Measurements from ENCODE around the gene ZSWIM7. TPM values are rescaled to one million over a fixed set of nuclear protein-coding genes. Genes with fewer than 3 reads are reported as not detected.

Gene ZSWIM7, protein sequence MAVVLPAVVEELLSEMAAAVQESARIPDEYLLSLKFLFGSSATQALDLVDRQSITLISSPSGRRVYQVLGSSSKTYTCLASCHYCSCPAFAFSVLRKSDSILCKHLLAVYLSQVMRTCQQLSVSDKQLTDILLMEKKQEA
- polyA plus RNA-seq (2012; ENCODE audit: insufficient read depth, insufficient read length) = 65.5 TPM

- peak within 1 kb of the TSS; percentile 72 for H3K4me3 ChIP-seq (ENCODE audit: low read length)
These were observed at the start of gene ZSWIM7, which contains the start of gene TTC19 for GRCh38 chr17:15999141-15999973. Gene ZSWIM7 (minus strand): TSS chr17:15999704. CDS start chr17:15999594, 110 bp downstream. Gene TTC19 (plus strand): TSS chr17:15999824. CDS start chr17:15999849, 25 bp downstream.

DNA sequence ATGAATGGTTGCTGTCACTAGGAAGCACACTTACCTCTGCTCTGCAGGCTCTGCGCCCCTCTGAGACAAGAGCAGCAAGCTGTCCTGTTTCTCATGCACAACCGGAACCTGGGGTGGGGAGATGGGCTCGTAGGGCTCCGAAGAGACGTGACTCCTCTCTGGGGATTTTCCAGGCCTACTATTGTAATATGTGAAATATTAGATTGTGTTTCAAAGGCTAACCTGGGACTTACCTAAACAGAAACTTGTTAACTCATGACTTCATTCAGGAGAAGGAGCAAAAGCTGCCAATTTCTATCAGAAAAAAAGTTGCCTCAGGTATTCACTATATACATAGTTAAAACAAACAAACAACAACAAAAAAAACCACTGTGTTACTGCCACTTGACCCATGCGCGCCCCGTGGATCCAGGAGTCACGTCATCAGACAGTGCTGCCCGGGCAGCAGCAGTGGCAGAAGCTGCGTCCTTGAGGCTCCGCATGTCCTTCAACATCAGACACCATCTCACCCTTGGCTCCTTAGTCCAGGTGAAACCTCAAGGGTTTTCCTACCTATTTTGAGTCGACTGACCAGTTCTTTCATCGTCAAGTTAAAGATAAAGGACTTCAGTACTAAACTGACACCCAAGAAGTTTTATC, 49.4 kb upstream of the ZSWIM7 start:
- no peak overlapping the region for H3K4me3 ChIP-seq (ENCODE audit: low read length)
- DNase-seq (ENCODE audit: low read depth, low spot score) = no peak

More at GRCh38 chr17:15999141-15999973, at the start of gene ZSWIM7, which contains the start of gene TTC19:
- peak; percentile 92 for DNase-seq (ENCODE audit: low read depth, low spot score)

DNA sequence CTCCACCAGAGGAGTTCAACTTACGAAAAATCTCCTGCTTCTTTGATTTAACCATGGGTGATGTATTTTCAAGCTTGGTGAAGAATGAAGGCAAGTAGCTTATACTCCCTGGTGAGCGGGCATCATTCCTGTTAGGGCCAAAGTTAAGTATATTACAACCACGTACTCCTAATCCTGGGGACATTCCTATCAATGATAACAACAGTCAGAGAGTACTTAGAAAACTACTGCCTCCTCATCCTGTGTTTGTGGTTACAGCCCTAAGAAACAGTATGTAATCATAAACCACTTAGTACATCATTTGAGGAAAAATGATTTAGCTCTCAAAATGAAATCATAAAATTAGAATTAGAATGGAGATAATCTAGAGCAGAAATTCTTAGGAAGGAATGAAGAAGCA, 47.5 kb upstream of the ZSWIM7 start:
- H3K4me3 ChIP-seq (ENCODE audit: low read length) = no peak overlapping the region
- no peak for DNase-seq (ENCODE audit: low read depth, low spot score)

DNA sequence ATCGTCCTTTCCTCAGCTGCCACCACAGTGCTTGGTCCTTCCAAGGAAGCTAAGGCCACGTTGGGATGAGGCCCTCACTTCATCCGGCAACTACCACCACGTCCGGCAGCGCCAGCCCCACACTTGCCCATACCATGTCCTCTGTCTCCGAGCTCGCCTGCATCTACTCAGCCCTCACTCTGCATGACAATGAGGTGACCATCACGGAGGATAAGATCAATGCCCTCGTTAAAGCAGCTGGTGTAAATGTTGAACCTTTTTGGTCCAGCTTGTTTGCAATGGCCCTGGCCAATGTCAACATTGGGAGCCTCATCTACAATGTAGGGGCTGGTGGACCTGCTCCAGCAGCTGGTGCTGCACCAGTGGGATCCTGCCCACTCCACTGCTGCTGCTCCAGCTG, 45.0 kb upstream of the ZSWIM7 start:
- DNase-seq (ENCODE audit: low read depth, low spot score) = no peak
- no peak overlapping the region for H3K4me3 ChIP-seq (ENCODE audit: low read length)

- no peak overlapping the region for H3K4me3 ChIP-seq (ENCODE audit: low read length)
- DNase-seq (ENCODE audit: low read depth, low spot score) = no peak
These were observed 41.3 kb upstream of the ZSWIM7 start for GRCh38 chr17:16040710-16041251.

DNA sequence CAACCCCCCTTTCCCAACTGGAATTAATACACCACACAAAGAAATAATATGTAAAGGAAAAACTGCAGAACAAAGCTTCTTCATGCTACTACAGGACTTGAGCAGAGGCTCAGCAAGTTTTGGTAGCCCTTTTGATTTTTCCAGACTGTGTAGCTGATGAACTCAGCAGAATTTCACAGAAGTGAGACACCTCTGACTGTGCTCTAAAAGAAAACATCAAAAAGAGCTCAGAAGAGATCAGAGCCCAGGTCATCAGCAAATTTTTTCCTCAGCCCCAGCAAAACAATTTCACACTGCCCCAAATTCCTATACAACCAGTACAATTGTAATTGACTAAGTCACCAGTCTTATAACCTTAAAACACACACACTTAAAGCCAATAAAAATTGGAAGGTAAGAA, 38.1 kb upstream of the ZSWIM7 start:
- no peak overlapping the region for H3K4me3 ChIP-seq (ENCODE audit: low read length)
- no peak for DNase-seq (ENCODE audit: low read depth, low spot score)

- no peak for DNase-seq (ENCODE audit: low read depth, low spot score)
- H3K4me3 ChIP-seq (ENCODE audit: low read length) = no peak overlapping the region
These were observed 36.8 kb upstream of the ZSWIM7 start for GRCh38 chr17:16036261-16036660.

DNA sequence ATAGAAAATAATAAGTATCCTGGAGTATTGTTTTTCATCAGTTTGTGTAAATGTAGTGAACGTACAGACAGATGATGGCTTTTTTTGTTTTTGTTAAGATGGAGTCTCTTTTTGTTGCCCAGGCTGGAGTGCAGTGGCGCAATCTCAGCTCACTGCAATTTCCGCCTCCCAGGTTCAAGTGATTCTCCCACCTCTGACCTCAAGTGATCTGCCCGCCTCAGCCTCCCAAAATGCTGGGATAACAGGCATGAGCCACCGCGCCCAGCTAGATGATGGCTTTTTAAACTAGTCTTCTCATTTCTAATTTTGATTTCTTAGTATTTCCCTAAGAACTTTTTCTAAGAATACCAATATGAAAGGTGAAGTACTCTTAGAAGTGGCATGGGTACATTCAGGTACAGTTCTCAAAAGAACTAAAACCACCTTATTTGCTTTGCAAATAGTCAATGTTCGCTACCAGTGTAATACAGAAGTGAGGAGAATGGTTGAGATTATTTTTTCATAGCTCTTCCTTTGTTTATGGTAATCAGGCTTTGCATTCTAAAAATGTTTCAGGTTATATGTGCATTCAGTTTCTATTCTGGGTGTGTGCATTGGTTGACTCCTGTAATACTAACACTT, 34.3 kb upstream of the ZSWIM7 start:
- no peak for DNase-seq (ENCODE audit: low read depth, low spot score)
- H3K4me3 ChIP-seq (ENCODE audit: low read length) = no peak overlapping the region

- no peak overlapping the region for H3K4me3 ChIP-seq (ENCODE audit: low read length)
- no peak for DNase-seq (ENCODE audit: low read depth, low spot score)
These were observed 28.4 kb upstream of the ZSWIM7 start for GRCh38 chr17:16027708-16028584.

- no peak overlapping the region for H3K4me3 ChIP-seq (ENCODE audit: low read length)
- DNase-seq (ENCODE audit: low read depth, low spot score) = no peak
These were observed 27.4 kb upstream of the ZSWIM7 start for GRCh38 chr17:16026895-16027294.

GRCh38 chr17:16025202-16025601, 25.7 kb upstream of the ZSWIM7 start:
- H3K4me3 ChIP-seq (ENCODE audit: low read length) = no peak overlapping the region
- no peak for DNase-seq (ENCODE audit: low read depth, low spot score)

- H3K4me3 ChIP-seq (ENCODE audit: low read length) = no peak overlapping the region
- no peak for DNase-seq (ENCODE audit: low read depth, low spot score)
These were observed 24.4 kb upstream of the ZSWIM7 start for GRCh38 chr17:16023881-16024280.

- DNase-seq (ENCODE audit: low read depth, low spot score) = no peak
- H3K4me3 ChIP-seq (ENCODE audit: low read length) = no peak overlapping the region
These were observed 19.8 kb upstream of the ZSWIM7 start for GRCh38 chr17:16019347-16019746.

DNA sequence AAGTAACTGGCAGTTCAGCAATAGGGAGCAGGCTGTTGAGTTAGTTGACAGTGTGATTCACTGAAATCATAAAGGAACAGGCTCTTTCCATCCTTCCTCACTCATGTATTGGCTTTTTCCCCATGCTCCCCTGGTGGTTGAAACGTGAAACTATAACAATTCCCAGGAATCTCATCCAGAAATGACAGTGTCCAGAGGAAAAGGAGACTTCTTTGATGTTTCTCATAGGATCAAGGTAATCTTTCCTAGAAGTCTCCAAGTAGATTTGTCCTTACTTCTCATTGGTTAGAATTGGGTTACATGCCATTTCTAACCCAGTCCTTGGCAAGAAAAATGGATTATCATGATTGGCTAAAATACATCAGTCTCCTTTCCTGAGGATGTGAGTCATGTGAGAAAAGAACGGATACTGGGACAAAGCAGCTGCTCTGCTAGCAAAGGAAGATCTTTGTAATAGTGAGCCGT, 14.5 kb upstream of the ZSWIM7 start:
- no peak for DNase-seq (ENCODE audit: low read depth, low spot score)
- no peak overlapping the region for H3K4me3 ChIP-seq (ENCODE audit: low read length)

DNA sequence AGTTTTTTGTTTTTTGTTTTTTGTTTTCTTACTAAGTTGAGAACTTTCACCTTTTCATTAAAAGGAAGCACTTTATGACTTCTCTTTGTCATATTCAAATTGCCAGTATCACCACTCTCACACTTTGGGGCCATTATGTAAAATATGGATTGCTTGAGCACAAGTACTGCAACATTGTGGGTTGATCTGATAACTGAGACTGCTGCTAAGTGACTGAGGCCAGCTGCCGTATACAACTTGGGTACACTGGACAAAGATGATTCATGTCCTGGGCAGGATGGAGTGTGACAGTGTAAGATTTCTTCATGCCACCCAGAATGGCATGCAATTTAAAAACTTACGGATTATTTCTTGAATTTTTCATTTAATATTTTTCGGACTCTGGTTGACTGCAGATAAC, 7.9 kb upstream of the ZSWIM7 start:
- DNase-seq (ENCODE audit: low read depth, low spot score) = no peak
- no peak overlapping the region for H3K4me3 ChIP-seq (ENCODE audit: low read length)

- H3K4me3 ChIP-seq (ENCODE audit: low read length) = no peak overlapping the region
- DNase-seq (ENCODE audit: low read depth, low spot score) = no peak
These were observed 6.1 kb upstream of the ZSWIM7 start for GRCh38 chr17:16005636-16006035.

GRCh38 chr17:16003841-16004240, 4.3 kb upstream of the ZSWIM7 start:
- DNase-seq (ENCODE audit: low read depth, low spot score) = no peak
- H3K4me3 ChIP-seq (ENCODE audit: low read length) = no peak overlapping the region

DNA sequence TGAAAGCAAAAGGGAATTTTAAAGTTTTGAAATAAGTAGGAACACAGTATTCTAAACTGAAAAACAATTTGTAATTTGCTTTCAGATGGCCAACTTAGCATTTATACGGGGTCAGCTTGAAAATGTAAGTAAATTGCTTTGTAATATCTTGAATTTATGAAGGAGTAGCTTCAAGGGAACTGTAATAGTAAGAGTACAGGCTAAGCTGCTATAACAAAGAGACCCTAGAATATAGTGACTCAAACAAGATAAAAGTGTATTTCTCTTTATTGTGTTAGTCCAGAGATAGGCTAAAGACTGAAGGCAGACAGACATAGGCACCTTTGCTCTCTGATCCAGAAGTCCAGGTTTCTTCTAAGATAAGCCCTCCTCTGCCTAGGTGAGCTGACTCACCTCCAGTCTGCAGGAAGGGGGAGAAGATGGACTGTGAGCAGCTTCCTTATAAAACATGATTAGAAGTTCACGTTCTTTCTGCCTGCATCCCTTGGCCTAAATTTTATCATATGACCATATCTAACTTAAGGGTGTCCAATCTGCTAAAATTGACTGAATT, 3.3 kb upstream of the ZSWIM7 start:
- H3K4me3 ChIP-seq (ENCODE audit: low read length) = no peak overlapping the region
- DNase-seq (ENCODE audit: low read depth, low spot score) = no peak
